Activated T-cell treated with anti-CD3 and anti-CD28 coated beads for 48 hours (primary cell): Measurements from ENCODE around the gene KRT33A.
"Not testable (repeated sequence)": the region's sequence is repeated elsewhere in the genome, so short reads cannot be mapped to it uniquely, and the experiment has no call there.

ENCODE experiments used
- DNase-seq: peaks from one replicate; pipeline ENCODE4 v3.0.0-alpha.2; 2020; ENCODE audit warnings: low read depth

The KRT33A gene

GRCh38 chr17:41350381-41350878, at the start of gene KRT33A:
Gene KRT33A, minus strand, starts transcription at chr17:41350828. Its CDS starts 61 bp downstream, at chr17:41350767.
- not testable (repeated sequence) for DNase-seq

DNA sequence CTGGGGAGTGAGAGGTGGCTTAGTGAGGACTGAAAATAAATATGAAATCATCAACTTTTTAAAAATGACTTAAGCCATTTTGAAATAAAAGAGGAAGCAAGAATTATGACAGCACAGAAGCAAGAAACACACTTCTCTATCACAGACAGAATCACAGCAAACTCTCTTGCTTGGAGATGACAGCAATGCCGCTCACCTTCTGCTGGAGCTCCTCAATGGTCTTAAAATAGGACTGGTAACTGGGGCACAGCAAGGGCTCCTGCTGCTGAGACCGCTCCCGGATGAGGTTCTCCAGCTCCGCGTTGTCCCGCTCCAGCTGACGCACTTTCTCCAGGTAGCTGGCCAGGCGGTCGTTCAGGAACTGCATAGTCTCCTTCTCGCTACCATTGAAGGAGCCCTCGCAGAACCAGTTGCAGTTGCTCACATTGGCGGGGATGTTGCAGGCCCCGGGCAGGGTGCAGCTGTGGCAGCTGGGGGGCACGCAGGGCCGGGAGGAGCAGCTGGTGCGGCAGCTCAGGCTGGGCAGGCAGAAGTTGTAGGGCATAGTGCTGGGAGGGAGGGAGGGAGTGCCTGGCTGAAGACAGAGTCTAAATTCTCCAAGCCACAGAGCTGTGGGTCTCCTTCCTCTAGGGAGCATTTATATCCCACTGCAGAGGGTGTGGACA, 46.5 kb upstream of the KRT33A start, which contains the start of gene KRT31:
Gene KRT31 (minus strand): TSS at position 613 of the 665 bp plus-strand sequence. CDS start 69 bp downstream, at position 544.
- DNase-seq: no peak

- DNase-seq: no peak
These were observed 45.7 kb upstream of the KRT33A start for GRCh38 chr17:41396340-41396739.

DNA sequence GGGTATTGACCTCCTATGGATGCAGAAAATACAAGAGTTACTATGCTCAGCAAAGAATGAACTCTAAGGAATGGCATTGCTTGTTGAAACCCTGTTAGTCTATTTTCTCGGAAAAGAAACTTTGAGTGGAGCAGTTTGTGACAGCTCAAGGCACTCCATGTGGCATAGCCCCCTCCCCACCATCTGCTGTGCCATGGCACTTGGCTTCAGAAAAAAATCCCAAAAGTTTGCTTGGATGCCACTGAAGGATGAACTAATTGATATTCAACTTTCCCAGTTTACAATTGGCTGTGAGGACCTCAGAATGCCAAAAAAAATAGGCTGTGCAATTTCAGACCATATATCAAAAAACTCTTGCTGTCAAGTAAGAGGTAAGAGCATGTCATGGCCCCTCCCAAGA, 45.0 kb upstream of the KRT33A start:
- DNase-seq: no peak

GRCh38 chr17:41395044-41395443, 44.4 kb upstream of the KRT33A start:
- DNase-seq: not testable (repeated sequence)

DNA sequence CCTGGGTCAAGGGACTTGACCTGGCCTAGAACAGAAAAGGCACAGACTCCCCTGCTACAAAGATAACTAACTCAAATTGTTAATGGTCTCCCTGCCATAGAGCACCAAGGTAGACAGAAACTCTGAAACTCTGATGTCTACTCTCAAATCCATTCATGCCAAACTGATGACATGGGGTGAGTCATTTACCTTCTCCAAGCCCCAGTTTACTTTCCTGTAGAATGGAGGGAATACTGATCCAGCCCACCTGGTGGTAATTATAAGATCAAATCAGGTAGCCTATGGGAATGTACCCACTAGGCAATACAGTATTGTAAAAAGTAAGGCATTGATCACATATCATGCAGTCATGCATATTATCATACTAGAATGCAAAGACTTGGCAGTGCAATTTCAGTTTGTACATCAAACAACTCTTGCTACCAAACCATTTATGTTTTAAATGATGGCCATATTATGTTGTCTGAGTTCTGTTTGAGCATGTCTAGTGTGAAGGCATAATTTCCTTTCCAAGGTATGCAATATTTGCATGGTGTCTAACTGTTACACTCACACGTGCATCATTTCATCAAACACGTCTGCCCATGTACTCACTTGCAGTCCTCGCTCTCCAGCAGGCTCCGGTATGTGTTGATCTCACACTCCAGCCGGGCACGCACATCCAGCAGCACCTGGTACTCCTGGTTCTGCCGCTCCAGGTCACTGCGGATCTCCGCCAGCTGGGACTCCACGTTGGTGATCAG, 43.8 kb upstream of the KRT33A start:
- no peak for DNase-seq

DNA sequence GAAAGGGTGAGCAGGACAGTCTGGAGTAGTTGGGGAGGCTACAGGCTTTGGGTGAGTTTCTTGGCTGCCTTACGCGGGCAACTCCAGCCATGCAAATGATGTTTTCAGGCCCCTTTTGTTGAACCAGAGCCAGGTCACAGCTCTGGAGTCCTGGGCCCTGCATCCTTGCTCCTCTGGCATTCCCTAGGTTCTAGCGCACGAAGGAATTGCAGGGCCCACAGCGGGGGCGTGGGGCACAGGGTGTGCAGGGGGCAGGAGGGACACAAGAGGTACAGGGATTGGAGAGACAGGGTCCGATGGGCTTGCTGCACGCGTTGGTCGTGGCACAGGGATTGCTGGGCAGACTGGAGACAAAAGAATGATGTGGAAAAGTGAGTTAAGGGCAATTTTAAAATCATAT, 43.2 kb upstream of the KRT33A start:
- DNase-seq: no peak

DNA sequence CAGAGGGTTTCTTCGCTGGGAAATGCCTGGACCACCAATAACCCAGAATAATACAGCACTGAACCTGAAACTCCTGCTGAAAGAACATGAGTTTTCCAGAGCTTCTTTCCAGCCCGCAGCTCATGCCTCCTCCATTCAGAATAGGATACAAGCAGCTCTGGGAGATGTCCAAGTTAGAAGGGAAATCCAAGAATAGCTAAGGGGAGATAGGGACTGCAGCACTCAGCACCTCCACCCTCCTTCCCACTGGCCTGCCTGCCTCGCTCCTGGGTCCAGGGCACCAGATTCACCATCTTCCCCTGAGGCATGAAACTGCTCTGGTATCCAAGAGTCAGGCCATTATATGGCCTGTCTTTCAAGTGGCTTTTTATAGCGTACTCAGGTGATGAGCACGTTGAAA, 42.7 kb upstream of the KRT33A start:
- DNase-seq: no peak

DNA sequence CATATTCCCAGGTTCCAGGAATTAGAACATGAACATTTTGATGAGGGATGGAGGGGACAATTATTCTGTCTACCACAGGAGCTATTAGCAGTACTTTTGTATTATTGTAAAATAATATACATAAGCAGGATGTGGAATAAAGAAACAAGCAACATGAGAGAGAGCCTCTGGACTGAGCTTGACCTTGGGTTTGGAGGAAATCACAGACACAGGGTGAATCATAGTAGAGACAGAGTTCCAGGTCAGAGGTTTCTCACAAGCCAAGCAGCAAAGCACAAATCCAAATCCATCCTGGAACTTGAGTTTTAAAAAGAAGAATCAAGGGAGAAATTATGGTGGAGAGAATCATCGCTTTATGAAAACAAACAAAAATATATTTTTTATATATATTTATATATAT, 41.6 kb upstream of the KRT33A start:
- no peak for DNase-seq

GRCh38 chr17:41391535-41391934, 40.9 kb upstream of the KRT33A start:
- DNase-seq: no peak

DNA sequence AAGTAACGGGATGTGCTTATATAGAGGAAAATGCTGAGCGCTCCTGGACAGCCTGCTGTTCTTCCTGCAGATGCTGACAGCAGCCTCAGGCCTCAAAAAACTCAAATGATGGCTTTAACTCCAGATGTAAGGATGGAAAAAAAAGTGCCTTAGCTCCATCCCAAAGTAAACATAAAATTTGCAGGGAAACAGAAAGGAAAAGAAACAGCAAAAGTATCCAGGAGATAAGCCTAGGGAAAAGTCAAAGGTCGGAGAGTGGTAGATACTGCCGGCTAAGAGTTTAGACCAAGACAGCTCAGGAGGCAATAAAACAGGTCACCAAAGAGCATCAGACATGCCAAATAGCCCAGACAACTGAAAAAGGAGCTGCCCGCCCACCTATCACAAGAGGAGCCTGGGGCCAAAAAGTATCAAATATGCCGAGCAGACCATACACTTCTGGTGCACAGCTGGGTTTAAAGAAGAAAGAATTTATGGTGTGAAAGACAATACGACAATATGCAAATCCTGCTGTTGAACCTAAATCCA, 39.8 kb upstream of the KRT33A start:
- DNase-seq: no peak

GRCh38 chr17:41387670-41388069, 37.0 kb upstream of the KRT33A start:
- no peak for DNase-seq

DNA sequence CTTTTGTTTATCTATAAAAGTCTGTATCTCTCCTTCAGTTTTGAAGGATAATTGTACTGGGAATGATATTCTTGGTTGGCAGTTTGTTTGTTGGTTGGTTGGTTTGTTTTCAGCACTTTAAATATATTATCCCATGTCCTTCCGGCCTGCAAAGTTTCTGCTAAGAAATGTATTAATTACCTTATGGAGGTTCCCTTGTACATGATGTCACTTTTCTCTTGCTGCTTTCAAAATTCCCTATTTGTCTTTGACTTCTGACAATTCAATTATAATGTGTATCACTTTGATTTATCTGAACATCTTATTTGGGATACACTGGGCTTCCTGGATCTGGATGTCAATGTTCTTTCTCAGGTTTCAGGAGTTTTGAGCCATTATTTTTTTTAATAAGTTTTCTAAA, 35.6 kb upstream of the KRT33A start:
- DNase-seq: no peak

DNA sequence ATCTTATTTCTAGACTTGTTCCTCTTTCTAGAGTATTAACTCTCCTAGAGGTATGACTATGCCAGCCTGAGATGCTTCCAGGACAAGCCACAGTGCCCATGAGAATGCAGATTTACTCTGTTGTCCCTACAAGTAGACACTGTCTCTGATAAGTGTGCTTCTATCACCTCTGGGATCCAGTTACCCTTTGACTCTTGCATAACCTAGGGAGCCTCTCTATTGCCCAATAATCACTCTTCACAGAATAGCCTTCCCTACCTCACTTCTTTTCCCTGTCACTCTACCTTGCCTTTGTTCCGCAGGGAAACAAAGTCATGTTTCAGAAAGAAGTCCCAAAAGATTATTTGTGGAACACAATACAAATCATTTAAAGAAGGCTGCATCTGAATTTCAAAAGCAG, 33.1 kb upstream of the KRT33A start:
- DNase-seq: no peak

DNA sequence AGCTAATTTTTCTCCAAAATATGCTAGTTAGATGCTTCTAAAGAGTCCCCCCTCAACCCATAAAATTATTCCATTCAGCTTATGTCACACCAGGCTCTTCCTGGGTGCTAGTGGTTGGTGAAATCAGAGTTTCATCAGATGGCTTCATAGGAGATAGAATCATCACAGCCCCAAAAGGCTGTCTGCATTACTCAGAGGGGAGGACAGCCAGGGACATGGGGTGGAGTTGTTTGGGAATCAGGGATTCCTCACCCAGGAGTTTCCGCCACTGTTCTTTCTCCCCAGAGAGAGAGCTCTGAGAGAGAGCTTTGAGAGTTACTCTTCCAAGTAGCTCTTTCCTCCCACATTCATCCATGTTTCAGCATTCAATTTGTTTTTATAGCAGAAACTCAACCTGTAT, 31.8 kb upstream of the KRT33A start:
- DNase-seq: no peak

DNA sequence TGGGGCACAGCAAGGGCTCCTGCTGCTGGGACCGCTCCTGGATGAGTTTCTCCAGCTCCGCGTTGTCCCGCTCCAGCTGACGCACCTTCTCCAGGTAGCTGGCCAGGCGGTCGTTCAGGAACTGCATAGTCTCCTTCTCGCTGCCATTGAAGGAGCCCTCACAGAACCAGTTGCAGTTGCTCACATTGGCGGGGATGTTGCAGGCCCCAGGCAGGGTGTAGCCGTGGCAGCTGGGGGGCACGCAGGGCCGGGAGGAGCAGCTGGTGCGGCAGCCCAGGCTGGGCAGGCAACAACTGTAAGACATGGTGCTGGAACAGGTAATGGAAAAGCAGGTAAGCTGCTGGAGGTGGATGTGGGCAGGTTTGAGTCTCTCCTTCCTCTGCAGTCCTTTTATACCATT, 31.3 kb upstream of the KRT33A start, which contains the start of gene KRT34:
Gene KRT34 (minus strand): TSS at position 364 of the 400 bp plus-strand sequence. CDS start 60 bp downstream, at position 304.
- not testable (repeated sequence) for DNase-seq

DNA sequence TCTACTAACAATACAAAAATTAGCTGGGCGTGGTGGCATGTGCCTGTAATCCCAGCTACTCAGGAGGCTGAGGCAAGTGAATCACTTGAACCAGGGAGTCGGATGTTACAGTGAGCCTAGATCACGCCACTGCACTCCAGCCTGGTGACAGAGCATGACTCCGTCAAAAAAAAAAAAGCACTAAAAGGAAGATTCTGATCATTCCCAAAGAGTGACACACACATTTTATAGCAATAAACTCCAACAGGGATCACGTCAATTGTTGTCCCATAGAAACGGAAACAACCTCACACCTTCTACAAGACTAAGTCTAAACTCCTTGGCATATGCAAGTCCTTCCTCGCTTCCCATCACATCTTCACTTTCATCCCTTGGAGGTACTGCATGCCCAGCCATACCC, 29.5 kb upstream of the KRT33A start:
- DNase-seq: not testable (repeated sequence)

GRCh38 chr17:41377546-41377945, 26.9 kb upstream of the KRT33A start:
- DNase-seq: no peak

DNA sequence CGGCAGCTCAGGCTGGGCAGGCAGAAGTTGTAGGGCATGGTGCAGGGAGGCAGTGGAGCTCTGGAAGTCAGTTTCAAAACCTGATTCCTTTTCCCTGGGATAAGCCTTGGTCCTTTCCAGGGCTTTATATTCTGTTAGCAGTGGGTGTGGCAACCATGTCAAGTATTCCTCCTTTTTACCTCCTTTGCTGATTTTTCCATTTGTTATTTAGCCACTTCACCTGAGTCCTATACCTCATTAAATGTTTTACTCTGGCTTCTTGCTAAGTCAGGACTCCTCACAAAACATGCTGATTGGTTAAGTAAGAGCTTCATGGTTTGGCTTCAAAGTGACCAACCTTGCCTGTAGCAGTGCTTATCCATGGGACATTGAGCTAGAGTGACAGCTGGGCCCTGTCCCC, 19.1 kb upstream of the KRT33A start, which contains the start of gene KRT33B:
Gene KRT33B (minus strand): TSS at position 101 of the 400 bp plus-strand sequence. CDS start 63 bp downstream, at position 38.
- no peak for DNase-seq

GRCh38 chr17:41369023-41369422, 18.4 kb upstream of the KRT33A start:
- no peak for DNase-seq

- DNase-seq: no peak
These were observed 16.9 kb upstream of the KRT33A start for GRCh38 chr17:41367426-41368075.

DNA sequence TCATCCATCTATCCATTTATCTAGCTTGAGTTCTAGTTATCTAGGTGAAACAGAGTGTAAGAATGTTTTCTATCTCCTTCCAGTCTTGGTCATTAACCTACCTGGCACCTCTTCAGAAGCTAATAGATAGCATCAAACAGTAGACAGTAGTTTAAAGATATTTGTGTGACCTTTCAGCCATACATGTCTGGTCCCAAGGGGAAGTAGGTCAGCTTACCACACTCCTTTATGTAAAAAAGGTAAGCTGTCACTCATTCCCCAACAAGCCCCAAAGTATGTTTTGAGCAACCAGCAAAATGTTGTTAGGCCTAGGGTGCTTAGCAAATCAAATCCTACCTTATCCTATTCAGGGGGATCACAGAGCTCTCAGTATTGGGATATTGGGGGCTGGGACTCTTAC, 15.4 kb upstream of the KRT33A start:
- no peak for DNase-seq
